PFSK-1 (cell line): Measurements from ENCODE around the gene RNU1-2.

Experiments
- FOXP2 ChIP-seq: optimal IDR thresholded peaks from 2 replicates; pipeline ENCODE3; 2011; ENCODE audit warnings: borderline replicate concordance, control low read depth, inconsistent platforms; ENCODE audit not compliant: insufficient read depth; ENCODE audit errors: extremely low read length, extremely low read depth
- TAF1 ChIP-seq: IDR thresholded peaks from 2 replicates; pipeline ENCODE4 v1.6.1; 2012; ENCODE audit warnings: low read length, control low read depth, borderline replicate concordance; ENCODE audit not compliant: insufficient read depth

- TF ChIP-seq TAF1 (no peak; the same call in 1 of the 2 replicates), FOXP2 (no peak)
Observed at GRCh38 chr1:16905110-16905867, 9.5 kb downstream of the RNU1-2 start.
